Calu3 (cell line): Measurements from ENCODE around the gene MPDZ. TPM values are rescaled to one million over a fixed set of nuclear protein-coding genes. Genes with fewer than 3 reads are reported as not detected.

Source experiments
- BruUV-seq: library from RNA; stranded (reverse); fragments of 400-500 nt; replicated peaks from 2 replicates; lab custom pipeline; 2021; lab: Mats Ljungman, UMichigan
- CTCF ChIA-PET: fragments of 300-600 bp; sonication (Branson Sonifier 250); formaldehyde crosslinking; loops from one replicate; lab custom pipeline; 2022; ENCODE audit warnings: antibody characterized with exemption; lab: Charles Lee
- DNase-seq: peaks from one replicate; pipeline ENCODE4 v3.0.0; 2022
- H3K27ac Mint-ChIP-seq: one replicate; pipeline ENCODE4 v1.8.0; 2022; ENCODE audit warnings: mixed read lengths; ENCODE audit not compliant: unreplicated experiment
- H3K27me3 Mint-ChIP-seq: one replicate; pipeline ENCODE4 v1.8.0; 2022; ENCODE audit warnings: mixed read lengths; ENCODE audit not compliant: unreplicated experiment
- H3K36me3 Mint-ChIP-seq: one replicate; pipeline ENCODE4 v1.8.0; 2022; ENCODE audit warnings: mild to moderate bottlenecking, moderate library complexity, mixed read lengths; ENCODE audit not compliant: insufficient read depth, unreplicated experiment
- H3K4me1 Mint-ChIP-seq: one replicate; pipeline ENCODE4 v1.8.0; 2022; ENCODE audit warnings: mild to moderate bottlenecking, low read depth, mixed read lengths; ENCODE audit not compliant: unreplicated experiment
- H3K4me3 Mint-ChIP-seq: one replicate; pipeline ENCODE4 v1.8.0; 2022; ENCODE audit warnings: mild to moderate bottlenecking, low read depth, moderate library complexity, mixed read lengths; ENCODE audit not compliant: unreplicated experiment
- H3K9me3 Mint-ChIP-seq: one replicate; pipeline ENCODE4 v1.8.0; 2022; ENCODE audit warnings: low read depth, mixed read lengths; ENCODE audit not compliant: unreplicated experiment
- intact Hi-C: fragments of 100-400 bp; cut with micrococcal nuclease; formaldehyde crosslinking; loops from one replicate; pipeline ENCODE4 v1.10.0; 2022; ENCODE audit not compliant: unreplicated experiment
- total RNA-seq: library from RNA; stranded (reverse); gene quantifications from 2 replicates; pipeline ENCODE4 v1.2.3, GENCODE V29; 2022
- TF ChIP-seq, protein P1 (sequence below): fragments of 200-600 bp; IDR thresholded peaks from one replicate; pipeline ENCODE4 v1.8.0; 2022; ENCODE audit warnings: antibody characterized with exemption; ENCODE audit not compliant: unreplicated experiment

The MPDZ gene
- total RNA-seq, 1 experiment from 2014 or later = not detected

DNA sequence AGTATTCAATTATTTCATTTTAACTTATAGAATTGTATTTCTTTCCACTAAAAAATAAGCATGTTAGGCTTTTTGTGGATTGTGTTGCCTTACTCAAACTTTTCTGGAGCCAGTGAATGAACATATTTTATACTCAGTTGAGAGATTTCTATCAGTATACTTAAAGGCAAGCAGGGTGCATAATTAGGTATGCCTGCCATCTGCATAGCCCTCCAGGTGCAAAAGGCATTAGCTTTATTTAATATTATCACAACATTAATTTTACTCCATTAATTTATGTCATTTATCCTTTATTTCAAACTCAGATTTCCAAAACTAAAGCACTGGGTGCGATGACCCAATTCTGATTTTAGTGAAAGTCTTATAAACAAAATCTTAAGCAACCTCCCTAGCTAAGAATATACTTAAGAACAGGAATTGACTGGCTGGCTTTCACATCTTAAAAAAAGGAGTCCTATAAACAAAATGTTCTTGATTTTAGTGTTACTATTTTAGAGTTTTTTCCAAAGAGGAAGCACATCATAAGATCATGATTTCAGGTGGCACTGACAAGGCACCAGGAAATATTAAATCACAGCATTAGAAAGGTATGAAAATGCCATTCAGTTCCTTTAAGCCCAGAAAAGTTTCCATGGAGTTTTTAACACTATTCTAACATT lies 178.4 kb downstream of the MPDZ start:
- intact Hi-C loops = no loop called here
- Mint-ChIP-seq H3K27me3 (no peaks in the 10 kb centered on the region), H3K9me3 (no peaks in the 10 kb centered on the region), H3K27ac (no peak overlapping the region), H3K36me3 (no peaks in the 10 kb centered on the region), H3K4me3 (no peak overlapping the region), H3K4me1 (peaks cover 8% of the 10 kb centered on the region)
- DNase-seq = no peak
- TF ChIP-seq, protein P1, sequence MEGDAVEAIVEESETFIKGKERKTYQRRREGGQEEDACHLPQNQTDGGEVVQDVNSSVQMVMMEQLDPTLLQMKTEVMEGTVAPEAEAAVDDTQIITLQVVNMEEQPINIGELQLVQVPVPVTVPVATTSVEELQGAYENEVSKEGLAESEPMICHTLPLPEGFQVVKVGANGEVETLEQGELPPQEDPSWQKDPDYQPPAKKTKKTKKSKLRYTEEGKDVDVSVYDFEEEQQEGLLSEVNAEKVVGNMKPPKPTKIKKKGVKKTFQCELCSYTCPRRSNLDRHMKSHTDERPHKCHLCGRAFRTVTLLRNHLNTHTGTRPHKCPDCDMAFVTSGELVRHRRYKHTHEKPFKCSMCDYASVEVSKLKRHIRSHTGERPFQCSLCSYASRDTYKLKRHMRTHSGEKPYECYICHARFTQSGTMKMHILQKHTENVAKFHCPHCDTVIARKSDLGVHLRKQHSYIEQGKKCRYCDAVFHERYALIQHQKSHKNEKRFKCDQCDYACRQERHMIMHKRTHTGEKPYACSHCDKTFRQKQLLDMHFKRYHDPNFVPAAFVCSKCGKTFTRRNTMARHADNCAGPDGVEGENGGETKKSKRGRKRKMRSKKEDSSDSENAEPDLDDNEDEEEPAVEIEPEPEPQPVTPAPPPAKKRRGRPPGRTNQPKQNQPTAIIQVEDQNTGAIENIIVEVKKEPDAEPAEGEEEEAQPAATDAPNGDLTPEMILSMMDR = no peak
- no TSS peak for BruUV-seq
- CTCF ChIA-PET = no interaction called here

DNA sequence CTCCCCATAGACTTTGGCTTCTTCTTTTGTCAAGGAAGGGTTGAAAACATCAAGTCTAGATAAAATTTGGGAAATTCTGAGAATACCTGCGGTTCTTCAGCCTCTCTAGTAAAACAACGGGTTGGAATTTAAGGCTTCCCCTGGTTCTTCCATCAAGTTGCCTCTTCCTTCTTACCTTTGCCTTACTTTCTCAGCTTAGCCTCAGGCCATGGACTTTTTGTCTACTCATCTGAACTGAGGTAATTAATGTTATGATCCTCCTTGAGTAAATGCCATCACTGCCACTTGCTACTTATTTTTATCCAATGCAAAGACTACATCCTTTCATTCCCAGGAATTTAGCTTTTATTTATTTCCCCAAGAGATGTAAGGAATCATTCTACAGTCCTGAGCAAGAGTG lies 184.4 kb downstream of the MPDZ start:
- no peak for DNase-seq
- no peaks in the 10 kb centered on the region for H3K36me3 Mint-ChIP-seq
- no TSS peak for BruUV-seq
- TF ChIP-seq, protein P1 = no peak
- peaks cover 8% of the 10 kb centered on the region for H3K4me1 Mint-ChIP-seq
- CTCF ChIA-PET = no interaction called here
- intact Hi-C loops = no loop called here
- H3K4me3 Mint-ChIP-seq = no peak overlapping the region
- no peaks in the 10 kb centered on the region for H3K9me3 Mint-ChIP-seq
- no peak overlapping the region for H3K27ac Mint-ChIP-seq
- peaks cover 15% of the 10 kb centered on the region for H3K27me3 Mint-ChIP-seq

DNA sequence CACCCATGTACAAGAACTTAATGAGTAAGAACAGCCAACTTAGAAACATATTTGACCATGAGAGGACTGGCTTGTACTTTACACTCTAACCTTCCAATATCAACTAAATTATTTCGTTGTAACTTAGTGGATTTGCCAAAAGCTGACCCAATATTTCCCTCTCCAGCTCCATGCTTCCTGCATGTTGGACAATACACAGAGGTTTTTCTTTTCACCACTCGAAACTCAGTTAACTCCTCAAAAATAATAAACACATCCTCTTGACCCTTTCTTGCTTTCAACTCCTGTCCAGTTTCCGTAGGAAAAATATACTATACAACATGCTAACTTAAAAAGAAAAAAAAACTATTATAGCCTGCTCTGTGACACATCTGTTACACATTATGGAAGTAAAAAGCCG lies 188.9 kb downstream of the MPDZ start:
- TF ChIP-seq, protein P1 = no peak
- CTCF ChIA-PET = no interaction called here
- no peak overlapping the region for H3K27ac Mint-ChIP-seq
- H3K27me3 Mint-ChIP-seq = peaks cover 15% of the 10 kb centered on the region
- intact Hi-C loops = no loop called here
- no peaks in the 10 kb centered on the region for H3K9me3 Mint-ChIP-seq
- no peaks in the 10 kb centered on the region for H3K36me3 Mint-ChIP-seq
- DNase-seq = no peak
- no TSS peak for BruUV-seq
- H3K4me3 Mint-ChIP-seq = no peak overlapping the region
- H3K4me1 Mint-ChIP-seq = no peaks in the 10 kb centered on the region

DNA sequence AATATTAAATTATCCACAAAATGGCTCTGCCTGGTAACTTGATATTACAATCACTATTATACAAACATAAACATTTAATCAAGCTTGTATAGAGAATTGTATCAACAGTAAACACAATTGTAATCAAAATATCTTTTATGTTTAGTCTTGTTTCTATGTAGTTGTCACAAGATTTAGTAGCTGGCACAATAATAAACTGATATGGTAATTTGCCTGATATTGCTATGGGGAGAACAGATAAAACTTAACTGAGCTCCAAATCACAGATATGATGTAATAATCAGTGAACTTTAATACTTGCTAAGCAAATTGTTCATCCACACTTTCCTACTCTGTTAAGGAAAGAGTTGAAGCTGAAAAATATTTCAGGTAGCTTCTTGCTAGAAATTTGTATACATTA lies 189.8 kb downstream of the MPDZ start:
- Mint-ChIP-seq H3K27me3 (peaks cover 15% of the 10 kb centered on the region), H3K36me3 (no peaks in the 10 kb centered on the region), H3K4me3 (no peak overlapping the region), H3K27ac (no peak overlapping the region), H3K9me3 (no peaks in the 10 kb centered on the region), H3K4me1 (no peaks in the 10 kb centered on the region)
- TF ChIP-seq, protein P1 = no peak
- no TSS peak for BruUV-seq
- DNase-seq = no peak
- intact Hi-C loops = loop anchor here (2.0 to 10.0 kb wide), 2 partner anchors 55 to 175 kb away; no protein-coding TSS in a partner anchor
- CTCF ChIA-PET = no interaction called here
